OCI-LY7 (cell line): ENCODE results near the gene GALNT4. TPM values are rescaled to one million over a fixed set of nuclear protein-coding genes. Genes with fewer than 3 reads are reported as not detected.

Experiments used
- BruUV-seq: library from RNA; stranded (reverse); fragments of 400-500 nt; replicated peaks from 2 replicates; lab custom pipeline; 2021; lab: Mats Ljungman, UMichigan
- CTCF ChIA-PET: fragments of 300-600 bp; sonication (Branson Sonifier 250); formaldehyde crosslinking; loops from one replicate; lab custom pipeline; 2022; ENCODE audit warnings: antibody characterized with exemption; ENCODE audit not compliant: unreplicated experiment; lab: Charles Lee
- POLR2A ChIA-PET: fragments of 300-600 bp; sonication (Branson Sonifier 250); formaldehyde crosslinking; loops from one replicate; lab custom pipeline; 2022; ENCODE audit warnings: antibody characterized with exemption; lab: Charles Lee
- DNase-seq: peaks from one replicate; pipeline ENCODE4 v3.0.0-alpha.2; 2015; ENCODE audit warnings: low spot score
- H2AFZ ChIP-seq: fragments of 200-600 bp; sonication (generic), shearing (Covaris generic); 2 replicates; pipeline ENCODE4 v1.6.1; 2014; ENCODE audit warnings: mild to moderate bottlenecking, antibody characterized with exemption, low read length, moderate library complexity
- H3K27ac ChIP-seq: fragments of 200-600 bp; sonication (generic); 2 replicates; pipeline ENCODE4 v1.5.1; 2014; ENCODE audit warnings: mixed run types, low read depth, mild to moderate bottlenecking, moderate library complexity, low read length, inconsistent platforms; ENCODE audit not compliant: poor library complexity, severe bottlenecking
- H3K36me3 ChIP-seq: fragments of 200-600 bp; sonication (generic); 2 replicates; pipeline ENCODE4 v1.6.1; 2014; ENCODE audit warnings: mild to moderate bottlenecking, antibody characterized with exemption, low read length, moderate library complexity, mixed read lengths; ENCODE audit not compliant: insufficient read depth
- H3K4me1 ChIP-seq: fragments of 200-600 bp; sonication (generic); 2 replicates; pipeline ENCODE4 v1.5.1; 2014; ENCODE audit warnings: mild to moderate bottlenecking, low read length; ENCODE audit not compliant: insufficient read depth, poor library complexity, severe bottlenecking
- H3K4me2 ChIP-seq: fragments of 200-600 bp; sonication (generic); 2 replicates; pipeline ENCODE4 v1.6.1; 2014; ENCODE audit warnings: mild to moderate bottlenecking, low read length
- H3K4me3 ChIP-seq: fragments of 200-600 bp; sonication (generic); 2 replicates; pipeline ENCODE4 v1.5.1; 2014; ENCODE audit warnings: mild to moderate bottlenecking, low read depth, low read length; ENCODE audit not compliant: poor library complexity, severe bottlenecking
- H3K79me2 ChIP-seq: fragments of 200-600 bp; sonication (generic); 2 replicates; pipeline ENCODE4 v1.6.1; 2016; ENCODE audit warnings: low read depth, mild to moderate bottlenecking, low read length, moderate library complexity, mixed read lengths; ENCODE audit not compliant: insufficient read depth
- H3K9me2 ChIP-seq: fragments of 200-600 bp; sonication (generic); 2 replicates; pipeline ENCODE4 v1.6.1; 2016; ENCODE audit warnings: mild to moderate bottlenecking, low read length, mixed read lengths; ENCODE audit not compliant: insufficient read depth
- H3K9me3 ChIP-seq: fragments of 200-600 bp; sonication (generic); 2 replicates; pipeline ENCODE4 v1.6.1; 2014; ENCODE audit warnings: mild to moderate bottlenecking, mixed run types, low read length, mixed read lengths
- H4K20me1 ChIP-seq: fragments of 200-600 bp; sonication (generic); 2 replicates; pipeline ENCODE4 v1.6.1; 2014; ENCODE audit warnings: mild to moderate bottlenecking, antibody characterized with exemption, low read length, moderate library complexity, mixed read lengths; ENCODE audit not compliant: insufficient read depth
- EZH2phosphoT487 ChIP-seq: fragments of 200-600 bp; sonication (generic); IDR thresholded peaks from 2 replicates; pipeline ENCODE4 v1.6.1; 2018; ENCODE audit warnings: low read depth, borderline replicate concordance, mild to moderate bottlenecking, mixed run types, antibody characterized with exemption, low read length, moderate library complexity, mixed read lengths
- intact Hi-C: fragments of 100-400 bp; cut with micrococcal nuclease; formaldehyde crosslinking; loops from one replicate; pipeline ENCODE4 v1.10.0; 2022; ENCODE audit not compliant: unreplicated experiment
- total RNA-seq, 2 experiments: library from RNA; depleted of rRNA in 1 of 2; stranded (reverse); fragments of >200 nt in 1 of 2; shearing (Covaris generic) in 1 of 2; gene quantifications; 2 replicates each; pipeline ENCODE4 v1.2.3, GENCODE V29; 2014 to 2022
- TF ChIP-seq, protein P1 (sequence below): fragments of 200-600 bp; sonication (generic); conservative IDR thresholded peaks from 2 replicates; pipeline ENCODE4 v1.5.1; 2014; ENCODE audit warnings: mild to moderate bottlenecking, antibody characterized with exemption, low read length, moderate library complexity, mixed read lengths

The GALNT4 gene
- total RNA-seq, 2 experiments from 2014 or later, result 2.1 to 3.7 TPM

DNA sequence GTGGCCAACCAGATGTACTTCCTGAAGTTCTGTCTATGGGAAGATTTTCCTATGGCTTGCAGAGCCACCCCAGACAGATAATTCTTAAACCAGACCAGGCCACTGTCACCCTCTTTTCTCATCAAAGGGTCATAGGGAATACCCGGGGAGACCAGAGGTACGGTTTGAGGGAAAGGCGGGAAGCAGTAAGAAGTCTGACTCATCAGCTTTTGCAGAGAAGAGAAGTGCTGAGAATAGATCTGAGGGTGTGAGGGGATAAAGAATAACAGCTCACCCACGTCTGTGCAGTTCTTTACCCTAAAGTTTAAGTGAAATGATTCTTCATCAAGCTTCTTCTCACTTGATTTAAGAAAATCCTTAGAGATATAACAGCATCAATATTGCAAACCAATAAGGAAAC lies 22.5 kb upstream of the GALNT4 start:
- no peaks in the 10 kb centered on the region for H3K79me2 ChIP-seq
- no peaks in the 10 kb centered on the region for H3K36me3 ChIP-seq
- no peaks in the 10 kb centered on the region for H3K9me3 ChIP-seq
- H4K20me1 ChIP-seq, result no peaks in the 10 kb centered on the region
- no peak overlapping the region for H2AFZ ChIP-seq
- TF ChIP-seq EZH2phosphoT487, result no peak
- TF ChIP-seq, protein P1, sequence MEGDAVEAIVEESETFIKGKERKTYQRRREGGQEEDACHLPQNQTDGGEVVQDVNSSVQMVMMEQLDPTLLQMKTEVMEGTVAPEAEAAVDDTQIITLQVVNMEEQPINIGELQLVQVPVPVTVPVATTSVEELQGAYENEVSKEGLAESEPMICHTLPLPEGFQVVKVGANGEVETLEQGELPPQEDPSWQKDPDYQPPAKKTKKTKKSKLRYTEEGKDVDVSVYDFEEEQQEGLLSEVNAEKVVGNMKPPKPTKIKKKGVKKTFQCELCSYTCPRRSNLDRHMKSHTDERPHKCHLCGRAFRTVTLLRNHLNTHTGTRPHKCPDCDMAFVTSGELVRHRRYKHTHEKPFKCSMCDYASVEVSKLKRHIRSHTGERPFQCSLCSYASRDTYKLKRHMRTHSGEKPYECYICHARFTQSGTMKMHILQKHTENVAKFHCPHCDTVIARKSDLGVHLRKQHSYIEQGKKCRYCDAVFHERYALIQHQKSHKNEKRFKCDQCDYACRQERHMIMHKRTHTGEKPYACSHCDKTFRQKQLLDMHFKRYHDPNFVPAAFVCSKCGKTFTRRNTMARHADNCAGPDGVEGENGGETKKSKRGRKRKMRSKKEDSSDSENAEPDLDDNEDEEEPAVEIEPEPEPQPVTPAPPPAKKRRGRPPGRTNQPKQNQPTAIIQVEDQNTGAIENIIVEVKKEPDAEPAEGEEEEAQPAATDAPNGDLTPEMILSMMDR, result no peak
- H3K9me2 ChIP-seq, result no peaks in the 10 kb centered on the region
- no TSS peak for BruUV-seq
- H3K4me3 ChIP-seq, result no peak overlapping the region
- CTCF ChIA-PET, result no interaction called here
- H3K27ac ChIP-seq, result no peak overlapping the region
- H3K4me2 ChIP-seq, result no peak overlapping the region
- intact Hi-C loops, result loop anchor here (10.0 kb wide), 1 partner anchor 708 kb away; no protein-coding TSS in a partner anchor
- no peak for DNase-seq
- POLR2A ChIA-PET, result interaction anchor here (1.0 to 1.1 kb wide), 2 partner anchors 26 to 292 kb away, joined by 3 read pairs; no protein-coding TSS in a partner anchor
- H3K4me1 ChIP-seq, result peaks cover 5% of the 10 kb centered on the region

DNA sequence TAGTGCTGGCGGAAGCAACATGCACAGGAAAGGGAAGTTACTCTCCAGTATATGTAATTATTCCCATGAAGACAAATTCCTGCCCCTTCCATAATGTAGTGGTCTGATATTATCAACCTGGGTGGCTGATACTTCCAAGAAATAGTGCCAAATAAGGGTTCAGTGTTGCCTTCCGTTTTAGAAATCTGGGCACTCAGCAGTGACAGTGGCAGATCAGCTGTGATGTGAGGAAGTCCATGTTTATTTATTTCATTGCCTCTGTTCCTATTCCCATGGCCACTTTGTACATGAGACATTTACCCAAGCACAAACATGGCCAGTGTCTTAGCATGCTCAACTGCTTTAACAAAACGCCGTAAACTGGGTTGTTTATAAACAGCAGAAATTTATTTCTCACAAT lies 21.6 kb upstream of the GALNT4 start:
- TF ChIP-seq, protein P1, result no peak
- no peak for TF ChIP-seq EZH2phosphoT487
- intact Hi-C loops, result loop anchor here (10.0 kb wide), 1 partner anchor 709 kb away; no protein-coding TSS in a partner anchor
- H3K36me3 ChIP-seq, result no peaks in the 10 kb centered on the region
- no peaks in the 10 kb centered on the region for H3K9me3 ChIP-seq
- DNase-seq, result no peak
- no peak overlapping the region for H3K4me3 ChIP-seq
- no peaks in the 10 kb centered on the region for H3K79me2 ChIP-seq
- H3K4me1 ChIP-seq, result peaks cover 5% of the 10 kb centered on the region
- no peak overlapping the region for H3K27ac ChIP-seq
- H2AFZ ChIP-seq, result no peak overlapping the region
- H4K20me1 ChIP-seq, result no peaks in the 10 kb centered on the region
- H3K4me2 ChIP-seq, result no peak overlapping the region
- ChIA-PET POLR2A (no interaction called here), CTCF (no interaction called here)
- no TSS peak for BruUV-seq
- H3K9me2 ChIP-seq, result no peaks in the 10 kb centered on the region

DNA sequence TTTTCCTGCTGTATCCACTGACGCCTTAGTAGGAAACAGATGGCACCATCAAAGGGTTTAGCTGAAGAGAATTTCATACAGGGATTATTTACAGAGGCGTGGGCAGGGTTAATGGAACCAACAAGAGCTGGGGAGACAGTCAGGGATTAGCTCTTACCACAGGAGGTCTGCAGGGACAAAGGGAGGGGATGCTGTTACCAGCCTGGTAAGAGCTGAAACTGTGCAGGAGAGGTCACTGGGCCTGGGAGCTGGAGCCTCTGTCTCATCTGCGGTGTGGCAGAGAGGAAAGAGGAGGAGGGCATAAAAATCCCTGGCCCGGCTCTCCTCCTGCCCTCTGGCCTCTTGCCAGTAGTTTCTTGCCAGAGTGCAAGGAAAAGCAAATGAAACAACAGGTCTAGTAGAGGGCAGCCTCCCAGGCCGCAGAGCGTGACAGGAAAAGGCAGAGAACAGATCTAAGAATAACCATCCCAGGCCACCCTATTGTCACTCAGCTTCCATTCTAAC lies 20.1 kb upstream of the GALNT4 start:
- H3K4me3 ChIP-seq, result no peak overlapping the region
- H3K9me2 ChIP-seq, result no peaks in the 10 kb centered on the region
- ChIA-PET POLR2A (interaction anchor here (0.6 to 1.4 kb wide), 6 partner anchors 145 to 714 kb away, joined by 3 to 4 read pairs (median 3); no protein-coding TSS in a partner anchor), CTCF (interaction anchor here (0.6 to 1.7 kb wide), 2 partner anchors 386 to 619 kb away, joined by 4 to 5 read pairs; no protein-coding TSS in a partner anchor)
- no peak overlapping the region for H3K27ac ChIP-seq
- DNase-seq, result no peak
- TF ChIP-seq, protein P1, result no peak
- TF ChIP-seq EZH2phosphoT487, result no peak
- H4K20me1 ChIP-seq, result no peaks in the 10 kb centered on the region
- intact Hi-C loops, result loop anchor here (5.0 to 10.0 kb wide), 4 partner anchors 163 to 1313 kb away; partner anchors contain the start of gene ATP2B1
- no peaks in the 10 kb centered on the region for H3K79me2 ChIP-seq
- H3K4me2 ChIP-seq, result no peak overlapping the region
- no peaks in the 10 kb centered on the region for H3K36me3 ChIP-seq
- no peak overlapping the region for H2AFZ ChIP-seq
- BruUV-seq, result no TSS peak
- H3K4me1 ChIP-seq, result peaks cover 5% of the 10 kb centered on the region
- H3K9me3 ChIP-seq, result no peaks in the 10 kb centered on the region
